Astrocyte of the spinal cord (primary cell): ENCODE measurements around the gene ZKSCAN3.
"Not testable (repeated sequence)": the region's sequence is repeated elsewhere in the genome, so short reads cannot be mapped to it uniquely, and the experiment has no call there.

Experiments used
- DNase-seq: peaks from one replicate; pipeline ENCODE4 v3.0.0; 2011; ENCODE audit warnings: low read depth, low spot score
- H3K4me3 ChIP-seq: 2 replicates; pipeline ENCODE4 v1.5.1; 2011; ENCODE audit warnings: low read depth, mild to moderate bottlenecking, low read length, moderate library complexity
- CTCF ChIP-seq: IDR thresholded peaks from 2 replicates; pipeline ENCODE4 v1.5.1; 2012; ENCODE audit warnings: low read depth, mild to moderate bottlenecking, low read length, inconsistent platforms
- in situ Hi-C: cut with HindIII; loops from 2 replicates; pipeline ENCODE4 v1.10.0; 2017; ENCODE audit warnings: low sequenced_read_pairs

The ZKSCAN3 gene

GRCh38 chr6:28353356-28353755 is 3.6 kb downstream of the ZKSCAN3 start:
- TF ChIP-seq CTCF = no peak
- in situ Hi-C loops = no loop called here
- no peak overlapping the region for H3K4me3 ChIP-seq
- no peak for DNase-seq

GRCh38 chr6:28353981-28354676 is 4.4 kb downstream of the ZKSCAN3 start:
- in situ Hi-C loops = no loop called here
- TF ChIP-seq CTCF = no peak
- H3K4me3 ChIP-seq = no peak overlapping the region
- peak; percentile 24 for DNase-seq

GRCh38 chr6:28354688-28355554 is 5.2 kb downstream of the ZKSCAN3 start:
- no peak for TF ChIP-seq CTCF
- H3K4me3 ChIP-seq = no peak overlapping the region
- in situ Hi-C loops = no loop called here
- DNase-seq = no peak

GRCh38 chr6:28355743-28356665 is 6.3 kb downstream of the ZKSCAN3 start:
- TF ChIP-seq CTCF = peak; percentile 77
- H3K4me3 ChIP-seq = peak overlapping the region; percentile 63
- in situ Hi-C loops = no loop called here
- peak; percentile 92 for DNase-seq

GRCh38 chr6:28356666-28357020 is 6.9 kb downstream of the ZKSCAN3 start:
- in situ Hi-C loops = no loop called here
- DNase-seq = no peak
- H3K4me3 ChIP-seq = no peak overlapping the region
- TF ChIP-seq CTCF = no peak

GRCh38 chr6:28357036-28357435 is 7.3 kb downstream of the ZKSCAN3 start:
- no peak overlapping the region for H3K4me3 ChIP-seq
- TF ChIP-seq CTCF = no peak
- no peak for DNase-seq
- in situ Hi-C loops = no loop called here

- in situ Hi-C loops, H3K4me3 ChIP-seq, DNase-seq: not testable (repeated sequence)
Measured at GRCh38 chr6:28359562-28359961, 9.8 kb downstream of the ZKSCAN3 start.
